Liver (tissue), 9 donors: ENCODE data around the gene SCGB3A2. TPM values are rescaled to one million over a fixed set of nuclear protein-coding genes. Genes with fewer than 3 reads are reported as not detected.
A peak's percentile ranks its signal among the peaks of the same experiment; 100 is the strongest.

Source experiments
- DNase-seq: peaks from one replicate; pipeline ENCODE4 v3.0.0-alpha.2; 2017; ENCODE audit warnings: low spot score
- H3K27ac ChIP-seq, 2 donors: one replicate each; pipeline ENCODE4 v1.7.0; 2013; ENCODE audit warnings: inconsistent platforms in 2 of 2, low read length in 2 of 2, control low read depth in 1 of 2, low read depth in 1 of 2, mild to moderate bottlenecking in 1 of 2
- H3K27me3 ChIP-seq, 4 donors: one replicate each; pipeline versions ENCODE4 v1.6.1 to v1.7.0; 2013; ENCODE audit warnings: low read length in 3 of 4, inconsistent platforms in 1 of 4, mild to moderate bottlenecking in 1 of 4, moderate library complexity in 1 of 4; ENCODE audit not compliant: control insufficient read depth in 4 of 4, insufficient read depth in 4 of 4
- H3K36me3 ChIP-seq, 4 donors: one replicate each; pipeline versions ENCODE4 v1.6.1 to v1.7.0; 2013; ENCODE audit warnings: low read length in 3 of 4, mild to moderate bottlenecking in 3 of 4, low read depth in 1 of 4, moderate library complexity in 1 of 4; ENCODE audit not compliant: control insufficient read depth in 4 of 4, insufficient read depth in 3 of 4
- H3K4me1 ChIP-seq, 4 donors: one replicate each; pipeline versions ENCODE4 v1.6.1 to v1.7.0; 2013; ENCODE audit warnings: low read length in 3 of 4, mild to moderate bottlenecking in 3 of 4, moderate library complexity in 1 of 4; ENCODE audit not compliant: control insufficient read depth in 4 of 4, insufficient read depth in 4 of 4
- H3K4me3 ChIP-seq, 3 donors: one replicate each; pipeline versions ENCODE4 v1.6.1 to v1.7.0; 2013; ENCODE audit warnings: low read length in 3 of 3, control low read depth in 1 of 3, low read depth in 1 of 3, mild to moderate bottlenecking in 1 of 3
- H3K9ac ChIP-seq, 2 donors: one replicate each; pipeline ENCODE4 v1.7.0; 2013; ENCODE audit warnings: low read length in 2 of 2, mild to moderate bottlenecking in 2 of 2, moderate library complexity in 2 of 2, control low read depth in 1 of 2, low read depth in 1 of 2
- H3K9me3 ChIP-seq, 4 donors: one replicate each; pipeline versions ENCODE4 v1.6.1 to v1.7.0; 2013; ENCODE audit warnings: low read length in 3 of 4; ENCODE audit not compliant: control insufficient read depth in 4 of 4
- EGR1 ChIP-seq, 2 donors: IDR thresholded peaks; 2 replicates each; pipeline ENCODE4 v1.6.1; 2016 to 2018; ENCODE audit warnings: antibody characterized with exemption in 2 of 2, low read depth in 2 of 2
- FOXA1 ChIP-seq: IDR thresholded peaks from 2 replicates; pipeline ENCODE4 v1.6.1; 2016; ENCODE audit warnings: antibody characterized with exemption
- GABPA ChIP-seq, 2 donors: IDR thresholded peaks in 1 of 2; conservative IDR thresholded peaks in 1 of 2; 2 replicates each; pipeline ENCODE4 v1.6.1; 2016; ENCODE audit warnings: antibody characterized with exemption in 2 of 2, mild to moderate bottlenecking in 1 of 2, moderate library complexity in 1 of 2
- HNF4A ChIP-seq, 2 donors: conservative IDR thresholded peaks; 2 replicates each; pipeline ENCODE4 v1.6.1; 2016; ENCODE audit warnings: antibody characterized with exemption in 2 of 2, mild to moderate bottlenecking in 2 of 2
- JUND ChIP-seq, 2 donors: IDR thresholded peaks; 2 replicates each; pipeline ENCODE4 v1.6.1; 2016; ENCODE audit warnings: antibody characterized with exemption in 2 of 2
- SP1 ChIP-seq: IDR thresholded peaks from 2 replicates; pipeline ENCODE4 v1.6.1; 2018; ENCODE audit warnings: antibody characterized with exemption, mild to moderate bottlenecking
- TAF1 ChIP-seq: conservative IDR thresholded peaks from 2 replicates; pipeline ENCODE4 v1.6.1; 2016; ENCODE audit warnings: antibody characterized with exemption, mild to moderate bottlenecking
- YY1 ChIP-seq: IDR thresholded peaks from 2 replicates; pipeline ENCODE4 v1.6.1; 2016; ENCODE audit warnings: antibody characterized with exemption, mild to moderate bottlenecking
- WGBS: extraction: QIAGEN DNeasy Blood & Tissue Kit; methylation state at CpG from one replicate; pipeline ENCODE4 v1.1.7; 2013; 5-methylcytosine and 5-hydroxymethylcytosine counted together
- polyA plus RNA-seq, 2 donors: library from polyadenylated mRNA; stranded (reverse) in 1 of 2; unstranded in 1 of 2; fragments of 200-250 nt in 1 of 2; fragments of >200 nt in 1 of 2; fragmentation: Nextera tagmentation in 1 of 2; extraction: Ambion mirVana in 1 of 2; gene quantifications; one replicate each; pipeline versions ENCODE4 v1.2.1 to v1.2.3, GENCODE V29; 2013 to 2015
- total RNA-seq, 2 donors: library from RNA; depleted of rRNA; stranded (reverse); fragments of >200 nt; gene quantifications; one replicate each; pipeline ENCODE4 v1.2.3, GENCODE V29; 2014
- TF ChIP-seq, protein P1 (sequence below): IDR thresholded peaks from 2 replicates; pipeline ENCODE4 v1.6.1; 2016; ENCODE audit warnings: antibody characterized with exemption, mild to moderate bottlenecking
- TF ChIP-seq, protein P2 (sequence below): IDR thresholded peaks from 2 replicates; pipeline ENCODE4 v1.6.1; 2016; ENCODE audit warnings: antibody characterized with exemption
- TF ChIP-seq, protein P3 (sequence below): IDR thresholded peaks from 2 replicates; pipeline ENCODE4 v1.6.1; 2016; ENCODE audit warnings: antibody characterized with exemption
- TF ChIP-seq, protein P4 (sequence below): IDR thresholded peaks from 2 replicates; pipeline ENCODE4 v1.6.1; 2016; ENCODE audit warnings: antibody characterized with exemption
- donor health status: healthy.
- donor health status: healthy.
- donor health status: healthy.
- donor health status: healthy.
- donor health status: healthy.

The SCGB3A2 gene
- total and polyA plus RNA-seq, 4 donors = not detected

DNA sequence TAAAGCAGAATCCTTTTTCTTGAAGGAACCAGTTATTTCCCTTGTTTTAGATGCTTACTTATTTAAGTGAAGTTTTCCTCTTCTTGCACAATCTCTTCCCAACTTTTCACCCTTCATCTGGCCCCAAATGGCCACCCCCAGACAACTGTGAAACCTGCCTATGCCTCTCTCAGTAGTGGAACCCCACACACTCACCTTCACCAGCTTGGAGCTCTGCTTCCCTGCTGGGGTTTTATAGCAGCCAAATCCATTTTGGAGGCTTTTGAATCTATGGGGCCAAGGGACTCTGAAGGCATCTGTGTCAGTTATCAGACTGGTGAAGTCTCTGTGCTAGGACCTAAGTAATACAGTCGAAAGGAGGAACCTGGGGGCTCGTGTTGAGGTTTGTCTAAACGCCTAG is 24.2 kb upstream of the SCGB3A2 start (continued):
- TF ChIP-seq, protein P1, sequence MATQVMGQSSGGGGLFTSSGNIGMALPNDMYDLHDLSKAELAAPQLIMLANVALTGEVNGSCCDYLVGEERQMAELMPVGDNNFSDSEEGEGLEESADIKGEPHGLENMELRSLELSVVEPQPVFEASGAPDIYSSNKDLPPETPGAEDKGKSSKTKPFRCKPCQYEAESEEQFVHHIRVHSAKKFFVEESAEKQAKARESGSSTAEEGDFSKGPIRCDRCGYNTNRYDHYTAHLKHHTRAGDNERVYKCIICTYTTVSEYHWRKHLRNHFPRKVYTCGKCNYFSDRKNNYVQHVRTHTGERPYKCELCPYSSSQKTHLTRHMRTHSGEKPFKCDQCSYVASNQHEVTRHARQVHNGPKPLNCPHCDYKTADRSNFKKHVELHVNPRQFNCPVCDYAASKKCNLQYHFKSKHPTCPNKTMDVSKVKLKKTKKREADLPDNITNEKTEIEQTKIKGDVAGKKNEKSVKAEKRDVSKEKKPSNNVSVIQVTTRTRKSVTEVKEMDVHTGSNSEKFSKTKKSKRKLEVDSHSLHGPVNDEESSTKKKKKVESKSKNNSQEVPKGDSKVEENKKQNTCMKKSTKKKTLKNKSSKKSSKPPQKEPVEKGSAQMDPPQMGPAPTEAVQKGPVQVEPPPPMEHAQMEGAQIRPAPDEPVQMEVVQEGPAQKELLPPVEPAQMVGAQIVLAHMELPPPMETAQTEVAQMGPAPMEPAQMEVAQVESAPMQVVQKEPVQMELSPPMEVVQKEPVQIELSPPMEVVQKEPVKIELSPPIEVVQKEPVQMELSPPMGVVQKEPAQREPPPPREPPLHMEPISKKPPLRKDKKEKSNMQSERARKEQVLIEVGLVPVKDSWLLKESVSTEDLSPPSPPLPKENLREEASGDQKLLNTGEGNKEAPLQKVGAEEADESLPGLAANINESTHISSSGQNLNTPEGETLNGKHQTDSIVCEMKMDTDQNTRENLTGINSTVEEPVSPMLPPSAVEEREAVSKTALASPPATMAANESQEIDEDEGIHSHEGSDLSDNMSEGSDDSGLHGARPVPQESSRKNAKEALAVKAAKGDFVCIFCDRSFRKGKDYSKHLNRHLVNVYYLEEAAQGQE = no peak

DNA sequence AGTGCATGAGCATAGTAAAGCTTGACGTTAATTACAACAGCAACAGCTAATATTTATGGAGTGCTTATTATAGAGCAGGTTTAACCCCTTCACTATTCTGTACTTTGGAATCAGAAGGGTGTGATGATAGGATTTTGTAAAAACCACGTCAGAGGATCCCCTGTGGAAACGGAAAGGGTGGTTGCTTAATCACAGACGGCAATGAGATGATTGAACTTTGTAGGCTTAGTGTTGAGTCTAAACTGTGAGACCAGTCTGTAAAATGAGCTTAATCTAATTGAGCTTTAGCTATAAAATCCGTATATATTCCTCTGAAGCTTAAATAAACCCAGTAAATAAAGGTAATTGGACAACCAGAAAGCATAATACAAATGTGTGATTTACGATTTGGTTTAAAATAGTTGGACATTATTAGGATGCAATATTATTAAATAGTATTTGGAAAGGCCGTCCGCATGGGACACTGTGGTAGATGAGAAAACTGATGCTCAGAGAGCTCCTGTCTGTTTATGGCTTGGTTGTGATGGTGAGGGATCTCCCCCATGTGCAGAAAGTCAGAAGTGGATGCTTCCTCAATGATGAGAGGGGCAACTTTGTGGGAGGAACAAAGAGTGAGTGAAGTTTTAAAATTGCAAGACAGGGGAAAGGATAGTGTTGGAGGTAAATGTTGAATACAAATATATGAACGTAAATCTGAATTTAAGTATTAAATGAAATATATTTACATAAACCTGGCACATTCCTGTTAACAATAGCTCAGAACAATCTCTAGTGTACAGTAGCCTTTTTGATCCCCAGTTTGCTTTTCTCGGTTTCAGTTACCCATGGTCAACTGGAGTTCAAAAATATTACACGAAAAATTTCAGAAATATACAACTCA is 23.4 kb upstream of the SCGB3A2 start:
- WGBS = 62% methylated on average over 11 of the region's 11 CpGs
- no peak for DNase-seq
- no peaks in the 10 kb centered on the region for H3K36me3 ChIP-seq

DNA sequence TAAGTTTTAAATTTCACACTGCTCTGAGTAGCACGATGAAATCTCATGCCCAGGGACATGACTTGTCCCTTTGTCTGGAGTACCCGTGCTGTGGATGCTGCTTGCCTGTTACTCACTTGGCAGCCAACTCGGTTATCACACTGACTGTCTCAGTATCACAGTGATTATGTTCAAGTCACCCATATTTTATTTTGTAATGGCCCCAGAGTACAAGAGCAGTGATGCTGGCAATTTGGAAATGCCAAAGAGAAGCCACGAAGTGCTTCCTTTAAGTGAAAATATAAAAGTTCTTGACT is 22.8 kb upstream of the SCGB3A2 start:
- H3K4me1 ChIP-seq = peaks cover 0 to 6% (median 2%) of the 10 kb centered on the region in 4 donors
- no peaks in the 10 kb centered on the region for H3K27me3 ChIP-seq
- WGBS = 49% methylated on average over 4 of the region's 4 CpGs
- no peak for DNase-seq
- H3K36me3 ChIP-seq = no peaks in the 10 kb centered on the region
- no peak overlapping the region for H3K27ac ChIP-seq
- H3K9me3 ChIP-seq = no peaks in the 10 kb centered on the region
- no peak for TF ChIP-seq TAF1
- TF ChIP-seq GABPA (IDR thresholded peaks at IDR 0.05 in 1 of 2, conservative IDR thresholded peaks at IDR 0.05 in 1 of 2) = no peak
- H3K9ac ChIP-seq = no peak overlapping the region
- H3K4me3 ChIP-seq = no peak overlapping the region

More for the DNA sequence above, 23.4 kb upstream of the SCGB3A2 start:
- no peak overlapping the region for H3K27ac ChIP-seq
- H3K9me3 ChIP-seq = no peaks in the 10 kb centered on the region
- peaks cover 0 to 2% (median under 1%) of the 10 kb centered on the region in 4 donors for H3K4me1 ChIP-seq
- no peak overlapping the region for H3K4me3 ChIP-seq
- TF ChIP-seq GABPA (IDR thresholded peaks at IDR 0.05 in 1 of 2, conservative IDR thresholded peaks at IDR 0.05 in 1 of 2) (no peak), HNF4A (conservative IDR thresholded peaks at IDR 0.05) (peak in 1 of 2 donors; percentile 30)
- no peak overlapping the region for H3K9ac ChIP-seq
- no peaks in the 10 kb centered on the region for H3K27me3 ChIP-seq

DNA sequence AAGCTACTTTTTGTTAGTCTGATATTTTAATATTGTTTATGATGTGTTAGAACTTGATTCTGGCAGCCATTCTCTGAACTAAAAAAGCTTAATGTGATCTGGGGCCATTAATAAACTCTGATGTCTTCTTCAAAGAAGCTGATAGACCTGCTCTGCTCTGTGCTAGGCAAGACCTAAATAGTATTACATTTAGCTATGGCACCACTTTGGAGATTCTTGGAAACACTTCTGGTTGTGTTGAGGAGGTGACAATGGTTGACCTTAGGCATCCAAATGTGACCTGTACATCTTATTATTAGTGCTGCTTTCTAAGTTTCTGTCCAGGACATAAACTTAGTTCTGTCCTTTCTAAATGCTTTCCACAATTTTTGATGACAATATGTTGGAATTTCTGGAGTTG is 21.7 kb upstream of the SCGB3A2 start:
- TF ChIP-seq, protein P2, sequence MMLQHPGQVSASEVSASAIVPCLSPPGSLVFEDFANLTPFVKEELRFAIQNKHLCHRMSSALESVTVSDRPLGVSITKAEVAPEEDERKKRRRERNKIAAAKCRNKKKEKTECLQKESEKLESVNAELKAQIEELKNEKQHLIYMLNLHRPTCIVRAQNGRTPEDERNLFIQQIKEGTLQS = no peak
- TF ChIP-seq SP1 (no peak), YY1 (no peak), GABPA (IDR thresholded peaks at IDR 0.05 in 1 of 2, conservative IDR thresholded peaks at IDR 0.05 in 1 of 2) (no peak), TAF1 (no peak), FOXA1 (no peak), JUND (IDR thresholded peaks at IDR 0.05) (no peak), EGR1 (IDR thresholded peaks at IDR 0.05; ENCODE audit: low read depth in 2 of 2) (no peak)
- TF ChIP-seq, protein P3, sequence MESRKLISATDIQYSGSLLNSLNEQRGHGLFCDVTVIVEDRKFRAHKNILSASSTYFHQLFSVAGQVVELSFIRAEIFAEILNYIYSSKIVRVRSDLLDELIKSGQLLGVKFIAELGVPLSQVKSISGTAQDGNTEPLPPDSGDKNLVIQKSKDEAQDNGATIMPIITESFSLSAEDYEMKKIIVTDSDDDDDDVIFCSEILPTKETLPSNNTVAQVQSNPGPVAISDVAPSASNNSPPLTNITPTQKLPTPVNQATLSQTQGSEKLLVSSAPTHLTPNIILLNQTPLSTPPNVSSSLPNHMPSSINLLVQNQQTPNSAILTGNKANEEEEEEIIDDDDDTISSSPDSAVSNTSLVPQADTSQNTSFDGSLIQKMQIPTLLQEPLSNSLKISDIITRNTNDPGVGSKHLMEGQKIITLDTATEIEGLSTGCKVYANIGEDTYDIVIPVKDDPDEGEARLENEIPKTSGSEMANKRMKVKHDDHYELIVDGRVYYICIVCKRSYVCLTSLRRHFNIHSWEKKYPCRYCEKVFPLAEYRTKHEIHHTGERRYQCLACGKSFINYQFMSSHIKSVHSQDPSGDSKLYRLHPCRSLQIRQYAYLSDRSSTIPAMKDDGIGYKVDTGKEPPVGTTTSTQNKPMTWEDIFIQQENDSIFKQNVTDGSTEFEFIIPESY = no peak
- TF ChIP-seq, protein P1 = no peak
- TF ChIP-seq, protein P4, sequence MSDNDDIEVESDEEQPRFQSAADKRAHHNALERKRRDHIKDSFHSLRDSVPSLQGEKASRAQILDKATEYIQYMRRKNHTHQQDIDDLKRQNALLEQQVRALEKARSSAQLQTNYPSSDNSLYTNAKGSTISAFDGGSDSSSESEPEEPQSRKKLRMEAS = no peak

More for the DNA sequence above, 21.7 kb upstream of the SCGB3A2 start:
- Histone ChIP-seq H3K9ac (no peak overlapping the region), H3K36me3 (no peaks in the 10 kb centered on the region), H3K27me3 (no peaks in the 10 kb centered on the region), H3K27ac (no peak overlapping the region), H3K4me1 (peaks cover 0 to 6% (median 2%) of the 10 kb centered on the region in 4 donors), H3K9me3 (no peaks in the 10 kb centered on the region), H3K4me3 (no peak overlapping the region)
- no peak for DNase-seq
